Muscle layer of colon (tissue), 2 donors: Measurements from ENCODE around the gene PHLDA3.
A peak's percentile ranks its signal among the peaks of the same experiment; 100 is the strongest.
"Not testable (repeated sequence)": the region's sequence is repeated elsewhere in the genome, so short reads cannot be mapped to it uniquely, and the experiment has no call there.

Experiments used
- H3K27ac ChIP-seq: one replicate; pipeline ENCODE4 v1.7.0; 2013; ENCODE audit warnings: low read depth, mild to moderate bottlenecking, low read length, moderate library complexity
- H3K27me3 ChIP-seq, 2 donors: one replicate each; pipeline ENCODE4 v1.7.0; 2013; ENCODE audit warnings: low read length in 2 of 2, mild to moderate bottlenecking in 2 of 2; ENCODE audit not compliant: insufficient read depth in 2 of 2, control insufficient read depth in 1 of 2
- H3K36me3 ChIP-seq: one replicate; pipeline ENCODE4 v1.7.0; 2013; ENCODE audit warnings: mild to moderate bottlenecking, low read length; ENCODE audit not compliant: insufficient read depth
- H3K4me1 ChIP-seq: one replicate; pipeline ENCODE4 v1.7.0; 2013; ENCODE audit warnings: mild to moderate bottlenecking, low read length; ENCODE audit not compliant: insufficient read depth
- H3K4me3 ChIP-seq, 2 donors: one replicate each; pipeline ENCODE4 v1.7.0; 2013; ENCODE audit warnings: low read length in 2 of 2, low read depth in 1 of 2, mild to moderate bottlenecking in 1 of 2, moderate library complexity in 1 of 2
- H3K9ac ChIP-seq: one replicate; pipeline ENCODE4 v1.7.0; 2013; ENCODE audit warnings: low read length
- H3K9me3 ChIP-seq: one replicate; pipeline ENCODE4 v1.7.0; 2013; ENCODE audit warnings: mild to moderate bottlenecking, low read length
- donor health status: abdominal sarcoma.
- donor health status: Adenocarcinoma of cecum.

Gene PHLDA3

DNA sequence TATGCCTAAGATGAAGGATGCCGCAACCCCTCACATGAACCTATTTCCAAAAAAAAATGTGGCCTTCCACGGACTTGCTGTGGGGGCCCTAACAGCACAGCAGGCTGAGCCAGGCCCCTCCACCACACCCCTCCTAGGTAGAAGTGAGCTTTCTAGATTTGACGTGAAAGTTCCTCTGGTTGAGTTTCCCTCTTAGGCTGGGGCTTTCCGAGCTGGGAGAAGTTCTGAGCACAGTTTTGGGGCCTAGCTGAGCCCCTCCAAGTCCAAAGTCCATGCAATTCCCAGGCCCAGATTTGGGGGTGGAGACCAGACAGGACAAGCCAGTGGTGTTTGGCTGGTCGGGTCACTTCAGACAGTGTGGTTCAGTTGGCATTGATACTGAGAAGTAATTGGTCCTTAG lies 13.8 kb upstream of the PHLDA3 start:
- Histone ChIP-seq H3K27me3 (no peaks in the 10 kb centered on the region), H3K4me1 (peaks cover 48% of the 10 kb centered on the region), H3K9ac (no peak overlapping the region), H3K4me3 (no peak overlapping the region), H3K9me3 (no peaks in the 10 kb centered on the region), H3K36me3 (peaks cover 46% of the 10 kb centered on the region), H3K27ac (peak overlapping the region; percentile 84)

DNA sequence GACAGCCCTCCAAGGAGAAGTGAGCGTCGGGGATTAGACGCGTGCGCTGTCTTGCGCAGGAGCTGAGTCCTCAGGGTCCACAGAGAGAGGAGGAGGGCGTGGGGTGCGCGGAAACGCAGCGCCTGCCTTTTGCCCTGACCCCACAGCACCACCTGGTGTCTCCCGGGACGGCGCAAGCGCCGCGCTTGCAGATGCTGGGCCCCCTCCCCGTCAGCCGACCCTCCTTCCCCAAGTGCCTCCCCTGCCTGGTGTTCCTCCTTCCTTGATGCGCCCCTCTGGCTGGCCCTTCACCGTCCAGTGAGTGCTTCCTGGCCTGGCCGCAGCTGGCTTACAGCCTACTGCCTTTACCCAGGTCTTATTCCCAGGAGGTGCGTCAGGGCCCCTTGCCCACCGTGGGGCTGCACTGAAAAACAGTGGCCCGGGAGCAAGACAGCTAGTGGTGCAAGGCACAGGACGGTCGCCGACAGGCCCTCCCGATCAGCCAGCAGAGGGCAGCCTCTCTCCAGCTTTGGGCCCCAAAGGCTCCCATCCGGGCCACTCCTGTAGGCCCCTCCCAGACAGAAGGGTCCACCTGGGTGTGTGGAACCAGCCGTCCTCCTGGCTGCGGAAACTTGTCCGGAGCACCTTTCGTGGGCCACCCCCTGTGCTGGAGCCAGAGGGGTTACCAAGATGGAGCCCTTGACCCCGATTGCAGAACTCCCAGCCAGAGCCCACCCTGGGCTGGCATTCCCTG lies 12.9 kb upstream of the PHLDA3 start:
- Histone ChIP-seq H3K9me3 (no peaks in the 10 kb centered on the region), H3K9ac (peak overlapping the region; percentile 31), H3K27ac (peak overlapping the region; percentile 84), H3K36me3 (peaks cover 37% of the 10 kb centered on the region), H3K4me1 (peaks cover 42% of the 10 kb centered on the region), H3K27me3 (no peaks in the 10 kb centered on the region), H3K4me3 (peak overlapping the region in 1 of 2 donors; percentile 44)

DNA sequence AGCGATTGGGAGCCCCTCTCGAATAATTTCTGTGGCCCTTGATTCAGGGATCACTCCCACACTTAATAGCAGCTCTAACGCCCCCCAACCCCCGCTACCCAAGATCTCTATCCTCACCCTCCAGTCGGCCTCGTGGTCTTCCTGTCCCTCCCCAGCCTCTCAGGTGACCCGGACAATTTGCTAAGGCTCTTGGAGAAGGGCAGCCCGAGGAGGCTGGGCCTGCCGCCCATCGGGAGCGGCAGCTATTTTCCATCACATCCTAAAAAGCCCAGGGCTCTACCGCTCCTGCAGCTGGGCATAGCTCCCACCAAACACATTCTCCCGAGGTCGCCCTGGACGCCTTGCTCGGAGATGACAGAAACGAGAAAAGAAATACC lies 12.0 kb upstream of the PHLDA3 start:
- Histone ChIP-seq H3K9me3 (no peaks in the 10 kb centered on the region), H3K36me3 (peaks cover 28% of the 10 kb centered on the region), H3K9ac (peak overlapping the region; percentile 35), H3K4me1 (peaks cover 33% of the 10 kb centered on the region), H3K27me3 (no peaks in the 10 kb centered on the region), H3K4me3 (peak overlapping the region; percentile 23 to 44), H3K27ac (peak overlapping the region; percentile 84)

DNA sequence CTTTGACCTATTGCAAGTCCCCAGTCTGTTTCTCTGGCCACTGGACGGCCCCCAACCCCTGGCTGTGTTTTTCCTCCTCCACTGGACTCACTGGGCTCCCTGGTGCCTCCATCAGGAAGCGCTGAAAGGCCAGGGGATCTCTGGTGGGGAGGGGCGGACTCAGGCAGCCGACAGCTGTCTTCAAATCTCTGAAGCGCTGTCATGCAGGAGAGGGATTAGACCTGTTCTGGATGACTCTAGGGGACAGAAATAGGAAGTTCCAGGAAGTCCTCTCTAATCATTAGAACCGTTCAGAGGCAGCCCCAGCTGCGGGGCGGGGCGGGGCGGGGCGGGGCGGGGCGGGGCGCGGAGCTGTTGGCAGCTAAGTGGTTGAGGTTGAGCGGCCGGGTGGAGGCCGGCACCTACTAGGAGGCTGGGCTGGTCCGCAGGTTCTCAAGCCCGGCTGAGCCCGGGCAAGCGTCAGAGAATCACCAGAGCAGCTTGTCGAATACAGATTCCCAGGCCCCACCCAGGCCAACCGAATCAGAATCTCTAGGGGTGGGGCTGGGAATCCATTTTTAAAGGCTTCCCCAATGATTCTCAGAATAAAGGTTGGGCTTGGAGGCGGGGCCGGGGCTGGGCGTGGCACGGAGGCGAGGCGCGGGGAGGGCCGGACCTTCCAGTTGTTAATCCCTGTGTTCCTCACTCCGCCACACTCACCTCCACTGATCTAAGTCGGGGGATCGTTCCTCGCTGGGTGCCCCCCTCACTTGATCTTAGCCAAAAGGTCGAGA lies 11.4 kb upstream of the PHLDA3 start:
- peak overlapping the region; percentile 35 for H3K9ac ChIP-seq

DNA sequence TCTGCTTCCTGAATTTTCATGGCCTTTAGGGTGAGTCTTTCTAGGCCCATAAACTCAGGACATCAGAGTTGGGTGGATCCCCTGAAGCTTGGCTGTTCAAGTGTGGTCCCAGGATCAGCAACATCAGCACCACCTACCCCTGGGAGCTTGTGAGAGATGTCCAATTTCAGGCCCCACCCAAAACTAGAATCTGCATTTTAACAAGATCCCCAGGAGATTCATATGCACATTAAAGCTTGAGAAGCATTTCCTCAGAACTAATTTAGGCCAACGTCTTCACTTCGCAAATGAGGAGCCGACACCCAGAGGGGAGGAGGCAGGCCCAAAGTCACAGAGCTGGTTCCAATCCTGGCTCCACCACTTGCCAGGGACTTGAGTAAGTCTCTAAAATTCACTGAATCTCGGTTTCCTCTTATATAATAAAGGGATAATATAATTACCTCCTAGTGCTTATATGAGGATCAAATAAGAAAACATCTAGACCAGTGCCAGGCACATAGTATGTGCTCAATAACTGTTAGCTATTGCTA lies 10.3 kb upstream of the PHLDA3 start:
- Histone ChIP-seq H3K9me3 (no peaks in the 10 kb centered on the region), H3K36me3 (peaks cover 11% of the 10 kb centered on the region), H3K4me1 (peaks cover 20% of the 10 kb centered on the region), H3K27ac (peak overlapping the region; percentile 84), H3K27me3 (no peaks in the 10 kb centered on the region), H3K9ac (no peak overlapping the region), H3K4me3 (no peak overlapping the region)

More for the DNA sequence above, 11.4 kb upstream of the PHLDA3 start:
- Histone ChIP-seq H3K27ac (peak overlapping the region; percentile 84), H3K4me1 (peaks cover 27% of the 10 kb centered on the region), H3K4me3 (peak overlapping the region; percentile 23 to 44), H3K9me3 (no peaks in the 10 kb centered on the region), H3K36me3 (peaks cover 22% of the 10 kb centered on the region), H3K27me3 (no peaks in the 10 kb centered on the region)

DNA sequence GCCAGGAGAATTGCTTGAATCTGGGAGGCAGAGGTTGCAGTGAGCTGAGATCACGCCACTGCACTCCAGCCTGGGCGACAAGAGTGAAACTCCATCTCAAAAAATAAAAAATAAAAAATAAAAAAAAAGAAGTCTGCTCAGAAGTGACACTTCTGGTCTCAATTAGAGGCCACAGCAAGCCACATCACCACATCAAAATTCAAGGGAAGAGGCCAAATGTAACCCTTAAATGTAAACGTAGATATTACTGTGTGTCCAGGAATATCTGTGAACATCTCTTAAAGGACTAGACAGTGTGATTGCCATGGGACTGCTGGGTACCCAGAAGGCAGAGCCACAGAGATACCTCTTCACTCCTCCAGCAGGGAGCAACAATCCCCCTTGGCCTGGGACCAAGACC lies 9.7 kb upstream of the PHLDA3 start:
- not testable (repeated sequence) for H3K27me3 ChIP-seq, H3K4me3 ChIP-seq, H3K27ac ChIP-seq, H3K9ac ChIP-seq, H3K36me3 ChIP-seq, H3K9me3 ChIP-seq
- H3K4me1 ChIP-seq = peaks cover 20% of the 10 kb centered on the region

DNA sequence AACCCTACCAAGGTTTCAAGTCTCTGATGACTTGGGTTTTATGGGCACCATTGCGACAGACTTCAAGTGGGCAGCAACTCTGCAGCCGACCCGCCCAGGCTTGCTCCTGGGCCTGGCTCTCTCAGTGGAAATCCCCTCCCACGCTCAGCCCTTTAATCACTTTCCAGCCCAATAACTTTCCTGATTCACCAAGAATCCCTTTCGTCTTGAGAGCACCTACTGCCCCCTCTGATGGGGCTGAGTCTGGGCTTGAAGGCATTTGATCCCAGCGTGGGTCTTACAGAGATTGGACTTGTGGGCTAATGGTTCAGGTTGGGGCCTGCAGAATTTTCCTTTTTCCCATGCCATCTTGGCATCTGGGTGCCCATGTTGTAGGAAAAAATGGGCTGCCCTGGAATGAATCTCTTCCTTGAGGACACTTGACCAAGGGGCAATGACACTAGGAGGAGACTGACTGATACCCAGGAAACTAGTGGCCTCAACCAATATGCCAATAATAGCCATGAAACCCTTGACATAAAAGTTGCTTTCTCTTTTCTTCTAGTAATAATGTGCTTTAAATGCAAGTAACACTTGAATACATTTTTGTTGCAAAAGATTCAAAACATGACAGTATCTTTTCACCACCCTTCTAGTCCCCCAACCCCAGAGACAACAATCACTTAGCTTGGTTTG lies 7.8 kb upstream of the PHLDA3 start:
- H3K27ac ChIP-seq = no peak overlapping the region
- H3K4me1 ChIP-seq = peaks cover 10% of the 10 kb centered on the region
- no peaks in the 10 kb centered on the region for H3K9me3 ChIP-seq
- H3K27me3 ChIP-seq = no peaks in the 10 kb centered on the region
- H3K4me3 ChIP-seq = no peak overlapping the region
- no peaks in the 10 kb centered on the region for H3K36me3 ChIP-seq
- H3K9ac ChIP-seq = no peak overlapping the region

DNA sequence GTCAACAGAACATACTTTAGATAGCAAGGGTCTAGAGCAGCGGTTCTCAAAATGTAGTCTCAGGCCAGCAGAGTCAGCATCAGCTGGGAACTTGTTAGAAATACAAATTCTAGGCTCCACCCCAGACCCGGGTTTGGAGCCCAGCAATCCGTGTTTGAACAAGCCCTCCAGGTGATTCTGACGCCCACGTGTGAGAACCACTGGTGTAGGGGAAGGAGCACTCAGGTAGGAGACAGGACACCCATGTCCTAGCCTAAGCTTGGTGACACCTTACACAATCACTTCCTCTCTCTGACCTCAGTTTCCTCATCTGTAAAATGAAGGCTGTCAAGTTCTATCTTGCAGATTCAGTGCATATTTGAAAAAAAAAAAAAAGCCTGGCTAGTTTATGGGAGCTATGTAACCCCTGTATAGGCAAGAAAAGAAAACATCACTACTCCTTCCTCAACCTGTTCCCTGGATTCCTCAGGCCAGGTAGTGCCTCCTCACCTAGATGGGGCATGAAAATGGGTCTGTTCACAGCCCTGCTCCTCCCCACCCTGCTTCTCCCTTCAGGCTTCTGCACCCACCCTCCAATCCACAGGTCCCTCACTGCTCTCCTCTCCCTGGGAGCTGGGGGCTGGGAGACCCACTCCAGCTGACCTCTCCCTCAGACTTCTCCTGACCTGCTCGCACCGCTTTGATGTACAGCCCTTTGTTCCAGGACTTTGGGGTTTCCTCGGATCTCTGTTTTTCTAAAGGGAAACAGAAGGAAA lies 7.1 kb upstream of the PHLDA3 start:
- Histone ChIP-seq H3K36me3 (no peaks in the 10 kb centered on the region), H3K4me1 (peaks cover 3% of the 10 kb centered on the region), H3K27ac (no peak overlapping the region), H3K9me3 (no peaks in the 10 kb centered on the region), H3K27me3 (no peaks in the 10 kb centered on the region), H3K9ac (no peak overlapping the region), H3K4me3 (no peak overlapping the region)

DNA sequence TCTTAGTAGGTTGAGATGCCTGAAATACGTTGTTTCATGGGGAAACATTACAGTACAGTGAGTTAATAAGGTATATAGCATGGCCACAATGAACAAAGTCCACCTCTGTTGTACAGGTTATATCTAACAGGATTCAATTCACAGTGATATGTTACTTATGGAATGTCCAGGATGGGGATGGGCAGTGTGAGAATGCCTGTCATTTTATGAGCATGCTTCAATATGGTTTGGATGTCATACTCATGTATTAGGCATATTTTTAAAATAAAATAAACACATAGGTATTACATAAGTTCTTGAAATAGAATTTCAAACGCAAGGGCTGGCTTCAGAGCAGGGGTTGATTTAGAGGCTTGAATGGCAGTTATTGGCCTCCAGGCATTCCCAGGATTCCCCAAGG lies 6.1 kb upstream of the PHLDA3 start:
- Histone ChIP-seq H3K9ac (no peak overlapping the region), H3K36me3 (no peaks in the 10 kb centered on the region), H3K27ac (no peak overlapping the region), H3K27me3 (no peaks in the 10 kb centered on the region), H3K4me3 (no peak overlapping the region), H3K4me1 (peaks cover under 1% of the 10 kb centered on the region), H3K9me3 (no peaks in the 10 kb centered on the region)

DNA sequence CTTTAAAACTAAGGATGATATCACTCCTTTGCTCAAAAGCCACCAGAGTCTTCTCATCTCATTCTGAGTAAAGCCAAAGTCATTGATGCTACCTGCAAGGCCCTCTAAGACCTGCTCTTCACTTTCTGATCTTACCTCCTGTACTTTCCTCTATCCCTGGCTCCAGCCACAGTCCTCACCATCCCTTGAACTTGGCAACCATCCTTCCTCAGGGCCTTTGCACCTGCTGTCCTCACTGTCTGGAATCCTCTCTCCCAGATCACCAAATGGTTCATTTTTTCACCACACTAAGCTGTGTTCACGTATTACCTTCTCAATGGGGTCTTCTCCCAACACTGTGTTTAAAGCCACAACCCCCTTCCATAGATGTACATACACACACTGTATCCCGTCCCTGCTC lies 4.3 kb upstream of the PHLDA3 start:
- no peak overlapping the region for H3K9ac ChIP-seq
- H3K9me3 ChIP-seq = no peaks in the 10 kb centered on the region
- no peak overlapping the region for H3K27ac ChIP-seq
- H3K4me1 ChIP-seq = peaks cover 9% of the 10 kb centered on the region
- H3K36me3 ChIP-seq = no peaks in the 10 kb centered on the region
- no peaks in the 10 kb centered on the region for H3K27me3 ChIP-seq
- no peak overlapping the region for H3K4me3 ChIP-seq

DNA sequence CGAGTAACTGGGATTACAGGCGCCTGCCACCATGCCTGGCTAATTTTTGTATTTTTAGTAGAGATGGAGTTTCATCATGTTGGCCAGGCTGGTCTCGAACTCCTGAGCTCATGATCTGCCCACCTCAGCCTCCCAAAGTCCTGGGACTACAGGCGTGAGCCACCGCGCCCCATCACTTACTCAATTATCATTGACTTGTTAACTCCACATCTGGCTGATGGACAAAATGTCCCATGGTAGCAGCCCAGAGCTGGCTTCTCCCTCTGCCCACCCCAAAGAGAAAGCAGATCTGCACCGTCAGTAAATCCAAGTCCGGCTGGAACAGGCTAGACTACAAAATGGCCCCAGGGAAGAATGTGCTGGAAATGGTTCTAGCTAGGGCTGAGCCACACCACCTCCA lies 3.3 kb upstream of the PHLDA3 start:
- H3K27me3 ChIP-seq, H3K9ac ChIP-seq, H3K36me3 ChIP-seq, H3K27ac ChIP-seq, H3K4me3 ChIP-seq, H3K4me1 ChIP-seq, H3K9me3 ChIP-seq: not testable (repeated sequence)
